A673 (cell line): ENCODE measurements around the gene ASB18.

ENCODE experiments used
- EZH2 ChIP-seq: fragments of 200-600 bp; sonication (generic); IDR thresholded peaks from 2 replicates; pipeline ENCODE4 v1.6.1; 2017; ENCODE audit warnings: borderline replicate concordance, low read depth, mild to moderate bottlenecking, mixed read lengths, antibody characterized with exemption, low read length; ENCODE audit not compliant: poor library complexity, severe bottlenecking
- TF ChIP-seq, protein P1 (sequence below): fragments of 300-800, 200-600 bp; sonication (generic); conservative IDR thresholded peaks from 2 replicates; pipeline ENCODE4 v1.5.1; 2017; ENCODE audit warnings: low read depth, mild to moderate bottlenecking, antibody characterized with exemption, low read length, moderate library complexity, mixed read lengths

DNA sequence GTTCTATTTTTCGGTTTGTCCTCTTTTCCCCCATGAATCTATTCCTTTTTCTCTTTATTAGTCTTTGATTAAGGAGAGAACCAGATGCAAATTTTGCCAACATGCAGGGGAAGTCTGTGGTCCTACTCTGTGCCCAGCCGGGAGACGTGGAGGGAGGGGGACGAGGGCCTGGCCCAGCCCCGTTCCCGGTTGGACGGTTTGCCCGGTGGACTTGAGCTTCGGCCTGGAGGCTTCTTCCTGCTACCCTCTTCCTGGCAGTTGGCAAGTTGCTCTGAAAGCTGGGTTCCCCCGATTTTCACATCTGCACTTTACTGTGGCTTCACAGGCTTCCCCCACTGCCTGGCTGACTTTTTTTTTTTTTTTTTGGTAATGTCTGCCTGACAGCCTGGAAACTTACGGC lies 56.7 kb downstream of the ASB18 start:
- no peak for TF ChIP-seq EZH2
- TF ChIP-seq, protein P1, sequence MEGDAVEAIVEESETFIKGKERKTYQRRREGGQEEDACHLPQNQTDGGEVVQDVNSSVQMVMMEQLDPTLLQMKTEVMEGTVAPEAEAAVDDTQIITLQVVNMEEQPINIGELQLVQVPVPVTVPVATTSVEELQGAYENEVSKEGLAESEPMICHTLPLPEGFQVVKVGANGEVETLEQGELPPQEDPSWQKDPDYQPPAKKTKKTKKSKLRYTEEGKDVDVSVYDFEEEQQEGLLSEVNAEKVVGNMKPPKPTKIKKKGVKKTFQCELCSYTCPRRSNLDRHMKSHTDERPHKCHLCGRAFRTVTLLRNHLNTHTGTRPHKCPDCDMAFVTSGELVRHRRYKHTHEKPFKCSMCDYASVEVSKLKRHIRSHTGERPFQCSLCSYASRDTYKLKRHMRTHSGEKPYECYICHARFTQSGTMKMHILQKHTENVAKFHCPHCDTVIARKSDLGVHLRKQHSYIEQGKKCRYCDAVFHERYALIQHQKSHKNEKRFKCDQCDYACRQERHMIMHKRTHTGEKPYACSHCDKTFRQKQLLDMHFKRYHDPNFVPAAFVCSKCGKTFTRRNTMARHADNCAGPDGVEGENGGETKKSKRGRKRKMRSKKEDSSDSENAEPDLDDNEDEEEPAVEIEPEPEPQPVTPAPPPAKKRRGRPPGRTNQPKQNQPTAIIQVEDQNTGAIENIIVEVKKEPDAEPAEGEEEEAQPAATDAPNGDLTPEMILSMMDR = no peak
